ENCODE results near the gene ARID5A.

Gene ARID5A

DNA sequence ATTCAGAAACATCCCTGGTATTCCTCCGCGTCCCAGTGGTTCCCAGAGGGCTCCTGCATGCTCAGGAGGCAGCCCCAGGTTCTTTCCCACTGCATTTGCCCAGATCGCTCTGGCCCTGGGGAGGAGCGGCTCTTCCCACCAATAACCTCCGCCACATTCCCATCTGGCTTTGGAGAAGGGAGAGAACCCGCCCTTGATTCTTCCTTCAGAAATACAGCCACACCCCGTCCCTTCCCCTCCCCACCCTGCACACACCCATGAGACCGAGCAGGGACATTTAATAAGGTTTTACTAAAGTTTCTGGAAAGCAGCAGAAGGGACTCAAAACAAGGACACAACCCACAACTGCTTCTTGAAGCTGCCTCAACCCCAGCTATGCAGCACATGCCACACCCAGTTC is 21.9 kb downstream of the ARID5A start:
- no peak for DNase-seq

- no peak for DNase-seq
These were observed 27.5 kb downstream of the ARID5A start for GRCh38 chr2:96564026-96564425.

- no peak for DNase-seq
These were observed 28.0 kb downstream of the ARID5A start for GRCh38 chr2:96564563-96564962.

DNA sequence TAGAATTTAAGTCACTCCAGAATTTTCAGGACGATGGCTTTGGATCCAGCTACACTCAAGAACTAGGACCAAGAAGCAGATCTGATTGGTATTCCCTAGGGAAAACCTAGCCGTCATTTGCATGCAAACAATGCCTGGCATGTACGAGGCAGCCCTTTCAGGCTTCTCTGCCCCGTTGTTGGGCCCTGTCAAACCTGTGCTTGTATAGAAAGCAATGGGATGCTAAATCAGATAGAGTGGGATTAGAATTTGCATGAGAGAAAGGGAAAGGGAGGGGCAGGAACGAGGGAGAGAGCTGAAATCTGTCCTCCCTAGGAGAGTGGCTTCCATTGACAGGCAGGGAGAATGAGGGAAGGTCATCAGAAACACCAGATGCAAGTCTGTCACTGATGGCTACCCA is 28.6 kb downstream of the ARID5A start:
- DNase-seq: no peak

DNA sequence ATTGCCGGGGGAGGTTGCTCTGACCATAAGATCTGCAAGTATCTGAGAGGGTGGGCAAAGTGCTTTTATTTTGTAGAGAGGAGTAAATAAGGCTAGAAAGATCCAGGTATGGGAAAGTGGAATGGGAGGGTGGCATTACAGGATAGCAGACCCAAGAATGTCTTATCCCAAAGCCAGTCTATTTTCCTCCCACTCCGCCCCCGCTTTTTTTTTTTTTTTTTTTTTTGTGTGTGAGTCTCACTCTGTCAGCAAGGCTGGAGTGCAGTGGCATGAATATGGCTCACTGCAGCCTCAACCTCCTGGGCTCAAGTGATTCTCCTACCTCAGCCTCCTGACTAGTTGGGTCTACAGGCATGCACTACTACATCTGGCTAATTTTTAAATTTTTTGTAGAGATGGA is 31.5 kb downstream of the ARID5A start:
- no peak for DNase-seq

GRCh38 chr2:96574364-96574763 is 37.8 kb downstream of the ARID5A start:
- no peak for DNase-seq

DNA sequence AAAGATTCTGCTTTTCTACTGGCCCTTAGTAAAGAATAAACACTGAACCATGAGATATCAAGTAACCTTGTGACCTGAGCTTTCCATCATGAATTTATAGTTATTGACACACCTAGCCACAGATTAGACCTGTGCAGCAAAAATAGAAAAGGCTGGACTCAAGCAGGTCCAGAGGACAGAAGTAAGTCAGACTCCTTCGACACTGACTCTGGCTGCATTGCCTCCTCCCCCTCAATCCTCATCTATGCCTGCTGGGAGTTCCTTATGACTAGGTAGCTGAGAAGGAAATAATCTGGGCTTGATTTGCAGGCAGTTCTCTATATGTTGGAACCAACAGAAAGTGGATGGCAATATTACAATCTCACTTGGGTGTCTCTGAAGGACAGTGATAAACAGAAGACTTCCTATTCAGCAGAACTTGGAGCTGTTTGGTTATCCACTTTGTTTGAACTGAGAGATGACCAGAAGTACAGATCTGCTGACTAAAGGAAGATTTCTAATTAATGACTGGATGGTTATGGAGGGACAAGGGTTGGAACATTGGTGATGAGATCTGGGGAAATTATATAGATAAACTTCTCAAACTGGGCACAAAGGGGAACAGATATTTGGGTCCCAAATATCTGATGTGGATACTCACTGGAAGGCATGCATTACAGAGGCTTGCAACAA is 39.4 kb downstream of the ARID5A start:
- DNase-seq: no peak

GRCh38 chr2:96577501-96577900 is 40.9 kb downstream of the ARID5A start:
- DNase-seq: no peak

DNA sequence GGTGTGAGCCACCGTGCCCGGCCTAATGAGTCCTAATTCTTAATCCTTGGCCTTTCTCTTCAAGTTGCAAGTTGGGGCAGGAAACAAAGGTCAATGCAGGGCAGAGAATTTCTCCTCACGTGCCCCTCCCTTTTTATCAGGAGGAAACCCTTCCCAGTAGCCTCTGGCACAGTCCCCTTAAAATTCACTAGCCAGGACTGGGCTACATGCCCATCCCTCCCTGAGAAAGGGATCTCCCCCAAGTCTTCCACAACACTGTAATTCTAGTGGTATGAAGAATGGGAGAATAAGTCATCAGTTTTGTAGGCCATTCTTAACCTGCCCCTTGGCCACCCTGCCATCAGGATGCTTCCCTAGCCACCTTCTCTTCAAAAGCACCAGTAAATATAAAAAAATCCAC is 42.2 kb downstream of the ARID5A start:
- DNase-seq: no peak

- DNase-seq: no peak
These were observed 42.9 kb downstream of the ARID5A start for GRCh38 chr2:96579422-96579821.

GRCh38 chr2:96580771-96581170 is 44.2 kb downstream of the ARID5A start:
- DNase-seq: no peak

GRCh38 chr2:96584017-96584416 is 47.5 kb downstream of the ARID5A start:
- DNase-seq: no peak

DNA sequence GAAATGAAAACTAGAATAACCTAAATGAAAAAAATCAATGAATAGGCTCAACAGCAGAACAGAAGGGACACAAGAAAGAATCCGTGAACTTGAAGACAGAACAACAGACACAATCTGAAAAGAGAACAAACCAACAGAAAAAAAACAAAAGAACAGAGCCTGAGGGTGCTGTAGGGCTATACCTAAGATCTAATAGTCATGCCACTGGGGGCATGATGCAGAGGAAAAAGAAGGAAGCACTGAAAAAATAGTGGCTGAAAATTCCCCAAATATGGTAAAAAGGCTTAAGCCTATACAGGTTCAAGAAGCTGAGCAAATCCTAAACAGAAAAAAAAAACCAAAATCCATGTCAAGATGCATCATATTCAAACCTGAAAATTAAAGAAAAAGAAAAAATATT is 51.3 kb downstream of the ARID5A start:
- DNase-seq: no peak

GRCh38 chr2:96591054-96591453 is 54.5 kb downstream of the ARID5A start:
- DNase-seq: no peak

GRCh38 chr2:96591494-96591893 is 54.9 kb downstream of the ARID5A start:
- DNase-seq: no peak

- peak in 1 of 2 donors; percentile 33 for DNase-seq
These were observed 57.7 kb downstream of the ARID5A start for GRCh38 chr2:96594282-96594681.

DNA sequence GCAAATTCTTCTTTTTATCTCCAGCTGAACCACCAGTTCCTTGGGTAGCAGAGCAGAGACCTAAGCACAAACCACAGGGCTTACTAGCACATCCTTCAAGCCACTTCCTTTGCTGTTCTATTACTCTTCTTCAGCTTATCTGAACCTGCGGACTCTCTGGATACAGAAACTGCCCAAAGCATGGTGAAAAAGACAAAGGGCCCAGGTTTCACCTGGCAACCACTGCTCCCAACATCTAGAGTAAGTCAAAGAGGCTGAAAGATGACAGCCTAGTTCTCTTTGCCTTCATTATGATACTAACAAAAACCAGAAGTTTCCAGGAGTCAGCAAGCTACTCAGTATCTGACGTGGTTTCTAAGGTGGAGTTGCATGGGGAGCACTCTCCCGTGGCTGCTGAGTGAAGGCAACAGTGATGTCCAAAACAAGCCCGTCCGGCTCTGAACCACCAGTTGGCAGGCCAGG is 58.2 kb downstream of the ARID5A start:
- DNase-seq: no peak

DNA sequence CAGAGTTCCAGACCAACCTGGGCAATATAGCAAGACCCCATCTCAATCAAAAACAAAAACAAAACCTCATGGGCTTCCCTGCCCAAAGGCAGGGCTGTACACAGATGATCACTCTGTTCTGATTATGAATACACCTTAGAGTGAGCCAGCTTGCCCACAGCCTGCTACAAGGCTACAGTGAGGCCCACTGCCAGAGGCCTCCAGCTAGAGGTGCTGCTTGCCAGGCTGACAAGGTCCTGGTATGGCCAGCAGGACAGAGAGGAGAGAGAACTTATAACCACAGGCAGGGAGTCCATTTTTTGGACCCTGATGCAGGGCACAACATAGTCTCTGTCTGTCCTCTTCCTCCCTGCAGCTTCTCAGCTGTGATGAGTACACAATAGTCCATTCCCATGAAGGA is 60.0 kb downstream of the ARID5A start:
- DNase-seq: no peak

- no peak for DNase-seq
These were observed 63.4 kb downstream of the ARID5A start for GRCh38 chr2:96599941-96600340.

- no peak for DNase-seq
These were observed 65.1 kb downstream of the ARID5A start for GRCh38 chr2:96601382-96602292.
